ENCODE results near the gene RGL3.

GRCh38 chr19:11356074-11356397 is 63.1 kb downstream of the RGL3 start:
- TF ChIP-seq TAF1 (IDR thresholded peaks at IDR 0.05; ENCODE audit: borderline replicate concordance, low read depth, low read length) (no peak), POLR2AphosphoS5 (IDR thresholded peaks at IDR 0.05; ENCODE audit: low read depth, low read length) (no peak), POLR2A (IDR thresholded peaks at IDR 0.05; ENCODE audit: low read depth, low read length) (no peak)
